NCI-H345 treated with DMSO at 0.1 percent for 48 hours (cell line): ENCODE measurements around the gene FGR.

ENCODE experiments used
- DNase-seq: peaks from one replicate; lab custom pipeline; 2025; ENCODE audit not compliant: unreplicated experiment; lab: John Stamatoyannopoulos, UW

Gene FGR

DNA sequence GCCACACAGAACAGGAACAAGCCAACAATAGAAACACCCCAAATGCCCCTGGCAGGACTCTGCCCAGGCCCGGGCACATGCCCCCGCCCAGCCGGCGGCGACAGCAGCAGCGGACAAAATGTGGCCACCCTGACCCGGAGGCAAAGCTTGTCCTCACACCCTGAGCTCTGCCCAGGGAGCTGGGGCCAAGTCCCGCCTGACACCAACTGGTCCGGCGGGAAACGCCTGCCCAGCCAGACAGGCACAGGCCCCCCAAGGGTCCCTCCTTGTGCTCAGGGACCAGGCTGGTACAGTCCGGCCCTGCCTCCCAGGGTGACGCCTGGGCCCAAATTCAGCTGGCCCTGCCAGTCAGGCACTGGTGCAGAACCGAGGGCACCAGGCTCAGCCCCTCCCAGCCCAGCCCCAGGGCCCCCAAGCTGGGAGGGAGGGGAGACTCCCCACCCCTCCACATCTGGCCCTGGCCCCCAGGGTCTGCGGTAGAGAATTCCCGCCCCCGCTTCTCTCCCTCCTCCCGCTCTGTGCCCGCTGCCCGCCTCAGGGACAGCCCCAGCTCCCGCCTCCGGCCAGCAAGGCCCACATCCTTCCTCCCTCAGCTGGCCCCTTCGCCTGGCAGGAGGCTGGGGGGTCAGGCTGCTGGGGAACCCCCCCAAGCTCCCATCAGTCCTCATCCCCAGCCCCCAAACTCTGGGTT is 33.1 kb downstream of the FGR start:
- no peak for DNase-seq

DNA sequence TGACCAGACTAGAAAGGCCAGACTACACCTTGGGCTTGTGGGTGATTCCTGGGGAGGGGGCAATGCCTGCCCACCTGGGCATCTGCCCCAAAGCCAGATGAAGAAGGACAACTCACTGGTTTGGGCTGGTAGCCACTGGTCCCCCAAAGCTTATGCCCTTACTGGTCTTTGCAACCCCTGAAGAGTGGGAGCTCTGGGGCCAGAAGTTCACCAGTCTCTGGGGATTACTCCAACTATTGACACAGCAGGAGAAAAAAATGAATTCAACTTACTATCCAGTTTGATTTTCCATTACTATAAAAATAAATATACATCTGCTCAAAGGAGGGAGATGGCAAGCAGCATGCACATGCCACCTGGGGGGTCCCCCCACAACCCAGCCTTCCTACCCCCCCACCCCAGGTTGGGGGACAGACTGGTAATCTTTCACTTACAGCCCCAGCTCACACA is 33.6 kb downstream of the FGR start:
- no peak for DNase-seq

DNA sequence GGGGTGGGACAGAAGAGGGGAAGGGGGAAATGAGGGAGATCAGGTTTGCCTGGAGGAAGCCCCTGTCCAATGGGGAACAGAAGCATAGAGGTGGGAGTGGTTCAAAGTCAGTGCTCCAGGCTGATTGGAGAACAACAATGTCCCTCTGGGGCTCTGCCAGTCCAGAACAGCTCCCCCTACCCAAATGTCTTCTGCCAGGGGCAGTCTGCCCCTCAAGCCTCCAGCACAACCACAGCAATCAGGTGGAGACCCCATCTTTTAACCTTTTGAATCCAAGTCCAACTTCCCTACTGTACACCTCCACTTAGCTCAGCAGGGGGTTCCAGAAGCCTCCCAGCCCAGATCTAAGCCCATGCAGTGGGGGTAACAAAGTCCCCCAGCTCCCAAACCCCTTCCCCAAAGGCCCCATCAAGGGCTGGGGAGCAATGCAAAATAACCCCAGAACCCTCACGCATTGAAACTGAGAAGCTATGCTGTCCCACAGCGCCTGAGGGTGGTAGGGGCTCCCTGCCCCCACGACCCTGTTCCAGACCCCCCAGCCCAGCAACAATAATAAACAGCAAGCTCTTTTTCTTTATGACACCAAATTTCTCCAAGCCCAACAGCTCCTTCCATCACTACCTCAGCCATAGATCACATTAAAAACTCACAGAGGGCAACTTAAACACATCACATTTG is 34.3 kb downstream of the FGR start:
- DNase-seq = no peak

DNA sequence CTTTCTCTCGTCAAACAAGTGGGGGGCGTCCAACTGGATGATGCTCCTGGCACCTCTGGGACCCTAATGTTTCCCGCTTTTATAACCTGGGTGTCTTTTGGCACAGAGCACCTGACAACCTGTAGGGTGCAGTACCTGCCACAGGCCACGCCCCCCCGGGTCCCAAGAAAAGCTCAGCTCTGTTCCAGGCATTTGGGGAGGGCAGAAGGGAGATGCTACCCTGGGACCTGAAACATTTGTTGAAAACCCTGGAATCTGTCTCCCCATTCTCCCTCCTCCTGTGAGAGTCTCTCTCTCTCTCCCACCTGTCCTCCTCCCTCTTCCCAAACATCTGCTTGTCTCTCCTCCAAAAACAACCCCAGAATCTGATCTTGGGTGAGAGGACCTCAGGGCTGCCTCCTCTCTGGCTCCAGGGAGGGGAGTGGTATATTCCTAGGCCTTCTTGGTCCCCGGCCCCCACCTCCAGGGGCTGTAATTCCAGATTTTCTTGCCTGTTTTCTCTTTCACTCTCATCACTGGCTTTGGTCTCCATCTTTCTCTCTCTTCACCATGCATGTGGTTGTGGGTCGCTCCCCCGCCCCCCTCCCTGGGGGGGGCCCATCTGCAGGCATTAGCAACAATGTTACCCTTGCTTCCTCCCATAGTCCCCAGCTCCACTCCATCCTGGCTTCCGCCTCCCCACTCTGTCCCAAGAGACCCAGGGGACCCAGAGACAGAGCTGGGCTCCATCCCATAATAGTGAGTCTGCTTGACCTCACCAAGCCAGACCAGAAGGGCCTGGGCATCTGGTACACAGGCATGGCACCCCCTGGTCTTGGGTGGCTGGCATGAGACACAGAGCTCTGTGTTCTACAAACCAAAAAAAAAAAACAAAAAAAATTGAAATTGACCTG is 35.1 kb downstream of the FGR start:
- DNase-seq = no peak

DNA sequence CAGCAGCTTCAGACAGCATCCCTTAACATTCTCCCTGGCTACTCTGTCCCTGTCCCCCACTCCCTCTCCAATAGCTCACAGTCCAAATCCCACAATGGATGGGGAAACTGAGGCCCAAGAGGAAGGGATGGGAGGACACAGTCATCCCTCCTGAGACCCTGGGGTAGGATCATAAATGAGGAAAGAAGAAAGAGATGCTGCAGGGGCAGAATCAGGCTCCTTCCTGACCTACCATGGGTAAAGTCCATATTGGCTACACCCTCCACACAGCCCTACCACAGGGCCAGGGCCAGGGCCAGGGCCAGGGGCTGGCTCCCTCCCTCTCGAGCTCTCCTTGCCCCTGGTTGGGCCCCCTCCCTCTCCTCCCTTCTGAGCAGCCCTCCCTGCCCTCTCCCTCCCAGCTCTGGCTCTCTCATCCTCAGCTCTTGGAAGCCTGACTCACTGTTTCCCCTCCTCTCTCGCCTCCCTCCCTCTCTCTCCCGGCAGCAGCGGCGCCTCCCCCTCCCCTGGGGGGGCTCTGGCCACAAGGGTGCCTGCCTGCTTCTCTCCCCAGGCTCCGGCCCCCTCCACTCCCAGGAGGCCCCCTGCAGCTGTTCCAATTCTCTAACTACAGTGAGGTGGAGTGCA is 36.0 kb downstream of the FGR start:
- DNase-seq = no peak

- DNase-seq = no peak
These were observed 36.7 kb downstream of the FGR start for GRCh38 chr1:27598295-27598687.

GRCh38 chr1:27597516-27598294 is 37.3 kb downstream of the FGR start:
- DNase-seq = no peak

GRCh38 chr1:27596986-27597385 is 38.0 kb downstream of the FGR start:
- DNase-seq = no peak

DNA sequence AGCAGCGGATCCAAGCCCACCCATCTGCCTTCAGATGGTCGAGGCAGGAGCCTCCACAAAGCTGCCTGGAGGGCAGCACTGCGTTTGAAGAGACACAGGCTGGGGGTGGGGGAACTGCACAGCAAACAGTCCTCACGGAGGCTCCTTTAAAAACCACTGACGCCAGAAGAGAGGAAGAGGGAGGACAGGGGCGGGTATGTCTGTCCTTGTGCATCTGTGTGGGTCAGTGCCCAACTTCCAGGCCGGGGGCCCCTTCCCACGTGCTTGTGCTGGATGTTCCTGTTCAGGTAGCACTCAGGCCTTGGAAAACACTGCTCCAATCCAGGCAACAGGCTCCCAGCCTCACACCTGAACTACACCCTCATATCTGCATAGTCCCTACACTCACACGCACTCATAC is 38.7 kb downstream of the FGR start:
- no peak for DNase-seq

DNA sequence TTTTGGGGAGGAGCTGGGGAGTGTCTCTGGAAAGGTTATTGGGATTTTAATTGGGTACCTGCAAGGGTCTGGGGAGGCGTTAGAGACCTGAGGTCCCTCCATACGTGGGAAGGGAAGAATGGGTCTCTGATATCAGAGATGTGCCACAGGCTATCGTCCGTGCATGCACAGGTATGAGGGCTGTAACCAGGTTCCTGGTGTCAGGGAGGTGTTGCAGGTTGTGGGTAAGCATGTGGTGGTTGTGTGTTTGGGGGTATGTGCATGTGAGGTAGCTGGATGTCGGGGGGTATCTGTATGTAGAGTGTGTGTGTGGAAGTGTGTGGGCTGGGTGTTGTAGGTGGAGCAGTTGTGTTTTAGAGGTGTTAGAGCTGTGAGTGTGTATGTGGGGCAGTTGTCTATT is 39.4 kb downstream of the FGR start:
- DNase-seq = no peak

DNA sequence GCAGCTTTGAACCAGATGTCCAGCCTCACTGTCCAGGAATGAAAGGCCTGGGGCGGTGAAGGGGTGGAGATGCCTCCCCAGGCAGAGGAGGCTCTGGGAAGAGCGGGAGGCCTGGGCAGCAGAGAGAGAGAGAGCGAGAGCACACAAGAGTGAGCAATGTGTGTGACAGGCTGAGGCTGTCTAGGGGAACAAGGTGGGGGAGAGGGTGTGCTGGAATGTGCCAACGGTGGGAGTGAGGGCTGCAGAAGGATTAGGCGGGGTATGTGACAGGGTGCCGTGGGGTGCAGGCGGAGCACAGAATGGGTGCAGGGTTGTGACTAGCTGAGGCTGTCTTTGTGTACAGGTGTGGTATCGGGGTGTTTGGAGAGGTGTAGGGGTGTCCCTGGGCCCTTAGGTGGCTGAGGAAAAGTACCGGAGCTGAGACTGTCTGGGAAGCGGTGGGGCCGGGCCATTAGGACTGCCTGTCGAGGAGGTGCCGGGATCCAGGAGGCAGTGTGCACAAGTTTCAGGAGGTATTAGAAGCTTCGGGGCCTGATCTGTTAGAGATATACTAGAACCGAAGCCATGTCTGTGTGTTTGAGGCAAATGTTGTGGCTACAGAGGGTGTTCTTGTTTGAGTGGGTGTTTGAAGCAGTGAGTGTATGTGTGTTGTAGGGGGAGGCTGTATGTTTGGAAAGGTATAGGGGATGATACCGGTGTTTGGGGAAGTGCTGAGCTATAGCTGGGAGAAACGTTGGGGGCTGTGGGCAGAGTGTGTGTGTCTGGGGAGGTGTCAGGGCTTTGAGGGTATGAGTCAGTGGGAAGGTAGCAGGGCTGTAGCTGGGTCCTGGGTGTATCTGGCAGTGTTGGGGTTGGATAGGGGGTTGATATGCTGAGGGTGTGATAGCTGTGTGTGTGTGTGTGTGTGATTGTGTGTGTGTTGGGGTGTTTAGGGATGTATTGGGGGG is 40.1 kb downstream of the FGR start:
- no peak for DNase-seq

GRCh38 chr1:27593678-27594563 is 41.1 kb downstream of the FGR start:
- DNase-seq = no peak

- no peak for DNase-seq
These were observed 41.9 kb downstream of the FGR start for GRCh38 chr1:27592931-27593677.

GRCh38 chr1:27592232-27592930 is 42.6 kb downstream of the FGR start:
- peak; percentile 50 for DNase-seq

DNA sequence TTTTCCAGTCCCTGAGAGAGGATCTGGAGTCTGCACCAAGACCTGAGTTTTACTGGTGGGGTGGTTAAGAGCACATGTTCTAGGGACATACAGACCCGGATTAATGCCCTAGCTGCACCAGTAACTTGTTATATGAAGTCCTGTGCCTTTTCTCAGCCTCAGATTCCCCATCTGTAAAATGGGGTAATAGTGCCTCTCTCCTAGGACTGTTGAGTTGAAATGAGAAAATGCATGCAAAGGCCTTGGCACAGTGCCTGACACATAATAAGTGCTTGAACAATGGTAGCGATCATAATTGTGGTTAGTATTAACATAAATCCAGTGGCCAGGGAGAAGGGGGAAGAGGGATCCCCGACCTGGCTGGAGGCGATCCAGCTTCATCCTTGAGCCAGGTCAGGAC is 43.4 kb downstream of the FGR start:
- peak; percentile 34 for DNase-seq

- DNase-seq = no peak
These were observed 44.0 kb downstream of the FGR start for GRCh38 chr1:27590917-27591508.
